ENCODE data around the gene CDKAL1. TPM values are rescaled to one million over a fixed set of nuclear protein-coding genes. Genes with fewer than 3 reads are reported as not detected.

Gene CDKAL1
- total and polyA plus RNA-seq, 9 of the 15 experiments (the other 6 are each of a cell fraction or from before 2014, with no cell fraction given): 11.2 to 36.3 (median 20.1) TPM

GRCh38 chr6:20877008-20877937 lies 343.0 kb downstream of the CDKAL1 start (continued):
- TF ChIP-seq IRF9 (tag; IDR thresholded peaks at IDR 0.05): no peak
- TF ChIP-seq FOXK1 (CRISPR knock-in tag; IDR thresholded peaks at IDR 0.05; ENCODE audit: borderline replicate concordance): no peak
- TF ChIP-seq BACH1 (tag; IDR thresholded peaks at IDR 0.05): no peak
- no peak for TF ChIP-seq ZNF253 (CRISPR knock-in tag; conservative IDR thresholded peaks at IDR 0.05)
- peak; percentile 91 for TF ChIP-seq FOSL1 (tag; conservative IDR thresholded peaks at IDR 0.05)
- TF ChIP-seq TFAP4 (CRISPR knock-in tag; IDR thresholded peaks at IDR 0.05; ENCODE audit: borderline replicate concordance): 0 out of 2 replicates have a peak, but pooled peaks have one; percentile 20
- TF ChIP-seq ATF3 (IDR thresholded peaks at IDR 0.05): peak; percentile 92
- no peak for TF ChIP-seq ATF3 (CRISPR knock-in tag; conservative IDR thresholded peaks at IDR 0.05)
- no peak for TF ChIP-seq ZNF76 (CRISPR knock-in tag; IDR thresholded peaks at IDR 0.05; ENCODE audit: borderline replicate concordance)
- TF ChIP-seq EP300 (IDR thresholded peaks at IDR 0.05; ENCODE audit: low read length): no peak; the same call in 1 of the 2 replicates
- no peak for TF ChIP-seq ARHGAP35 (IDR thresholded peaks at IDR 0.05; ENCODE audit: partially characterized antibody)
- TF ChIP-seq JUN (IDR thresholded peaks at IDR 0.05; ENCODE audit: borderline replicate concordance, low read depth, low read length): peak; percentile 86
- no peak for TF ChIP-seq JUN (CRISPR knock-in tag; IDR thresholded peaks at IDR 0.05; ENCODE audit: borderline replicate concordance)
- TF ChIP-seq CREBBP (IDR thresholded peaks at IDR 0.05; ENCODE audit: low read depth, low read length): no peak
- TF ChIP-seq ZKSCAN3 (CRISPR knock-in tag; IDR thresholded peaks at IDR 0.05): no peak
- no peak for TF ChIP-seq PCBP1 (IDR thresholded peaks at IDR 0.05; ENCODE audit: low read depth, low read length, poor library complexity, severe bottlenecking)
- no peak for TF ChIP-seq PCBP2 (IDR thresholded peaks at IDR 0.05; ENCODE audit: low read depth, low read length, poor library complexity, severe bottlenecking)
- TF ChIP-seq NKRF (IDR thresholded peaks at IDR 0.05; ENCODE audit: borderline replicate concordance): no peak

Measured in K562 (cell line).